GM23248 (cell line): ENCODE results near the gene DPH1. TPM values are rescaled to one million over a fixed set of nuclear protein-coding genes. Genes with fewer than 3 reads are reported as not detected.

Experiments
- DNase-seq: peaks from one replicate; pipeline ENCODE4 v3.0.0-alpha.2; 2015
- H2AFZ ChIP-seq: fragments of 200-600 bp; sonication (generic); 2 replicates; pipeline ENCODE4 v1.6.1; 2016; ENCODE audit warnings: antibody characterized with exemption
- H3F3A ChIP-seq: fragments of 200-600 bp; sonication (generic); 2 replicates; pipeline ENCODE4 v1.6.1; 2016; ENCODE audit warnings: mild to moderate bottlenecking, antibody characterized with exemption, mixed run types; ENCODE audit not compliant: insufficient read depth
- H3K27ac ChIP-seq: fragments of 200-600 bp; sonication (generic); 2 replicates; pipeline ENCODE4 v1.5.1; 2016; ENCODE audit warnings: mild to moderate bottlenecking
- H3K27me3 ChIP-seq: fragments of 200-600 bp; sonication (generic); replicated peaks from 2 replicates; pipeline ENCODE4 v1.6.1; 2016; ENCODE audit warnings: mild to moderate bottlenecking; ENCODE audit not compliant: insufficient read depth
- H3K36me3 ChIP-seq: fragments of 200-600 bp; sonication (generic); 2 replicates; pipeline ENCODE4 v1.6.1; 2016; ENCODE audit warnings: low read depth, mild to moderate bottlenecking
- H3K4me1 ChIP-seq: fragments of 200-600 bp; sonication (generic); 2 replicates; pipeline ENCODE4 v1.6.1; 2016; ENCODE audit warnings: mild to moderate bottlenecking; ENCODE audit not compliant: insufficient read depth
- H3K4me2 ChIP-seq: fragments of 200-600 bp; sonication (generic); one replicate; pipeline ENCODE4 v1.6.1; 2016; ENCODE audit warnings: mild to moderate bottlenecking; ENCODE audit not compliant: unreplicated experiment
- H3K4me3 ChIP-seq: fragments of 200-600 bp; sonication (generic); 2 replicates; pipeline ENCODE4 v1.5.1; 2016; ENCODE audit warnings: mild to moderate bottlenecking
- H3K79me2 ChIP-seq: fragments of 200-600 bp; sonication (generic); 2 replicates; pipeline ENCODE4 v1.6.1; 2016; ENCODE audit warnings: mild to moderate bottlenecking; ENCODE audit not compliant: insufficient read depth
- H3K9ac ChIP-seq: fragments of 200-600 bp; sonication (generic); 2 replicates; pipeline ENCODE4 v1.6.1; 2016; ENCODE audit warnings: mild to moderate bottlenecking
- H3K9me2 ChIP-seq: fragments of 200-600 bp; sonication (generic); 2 replicates; pipeline ENCODE4 v1.6.1; 2016; ENCODE audit warnings: mixed run types, mild to moderate bottlenecking, moderate library complexity; ENCODE audit not compliant: insufficient read depth
- H3K9me3 ChIP-seq: fragments of 200-600 bp; sonication (generic); one replicate; pipeline ENCODE4 v1.6.1; 2017; ENCODE audit warnings: low read depth
- H4K20me1 ChIP-seq: fragments of 200-600 bp; sonication (generic); 2 replicates; pipeline ENCODE4 v1.6.0; 2016; ENCODE audit not compliant: insufficient read depth
- EZH2 ChIP-seq: fragments of 200-600 bp; sonication (generic); IDR thresholded peaks from 2 replicates; pipeline ENCODE4 v1.6.1; 2018; ENCODE audit warnings: antibody characterized with exemption, mild to moderate bottlenecking; ENCODE audit not compliant: insufficient read depth, poor library complexity, severe bottlenecking
- WGBS, 2 experiments: methylation state at CpG; one replicate each; pipeline ENCODE4 v1.1.6; 2015 to 2017; ENCODE audit warnings: low lambda C conversion rate in 2 of 2, low coverage in 1 of 2; ENCODE audit errors: missing lambda C conversion rate in 2 of 2; 5-methylcytosine and 5-hydroxymethylcytosine counted together
- in situ Hi-C: fragments of 300-500 bp; cut with MboI; formaldehyde crosslinking; loops from 2 replicates; pipeline ENCODE4 v1.15.0; 2020
- microRNA counts: library from miRNA; unstranded; fragments of <30 nt; microRNA quantifications from one replicate; lab custom pipeline; 2016
- microRNA-seq: library from miRNA; unstranded; fragments of <30 nt; microRNA quantifications from one replicate; pipeline ENCODE4, GENCODE V29; 2016; ENCODE audit warnings: borderline number of aligned reads
- polyA plus RNA-seq: library from polyadenylated mRNA; unstranded; fragments of >200 nt; fragmentation: Nextera tagmentation; extraction: Ambion mirVana; gene quantifications from 2 replicates; pipeline ENCODE4 v1.2.1, GENCODE V29; 2016
- small RNA-seq: library from RNA; depleted of rRNA; stranded (forward); fragments of <200 nt; gene quantifications from one replicate; pipeline ENCODE3, GENCODE V24; 2014; ENCODE audit warnings: low read depth, low replicate concordance
- total RNA-seq: library from RNA; depleted of rRNA; stranded (reverse); fragments of >200 nt; shearing (Covaris generic); gene quantifications from 2 replicates; pipeline ENCODE4 v1.2.3, GENCODE V29; 2014; rRNA removed

Gene DPH1
- total and polyA plus RNA-seq, 2 experiments from 2014 or later = 41.2 to 58.1 TPM

DNA sequence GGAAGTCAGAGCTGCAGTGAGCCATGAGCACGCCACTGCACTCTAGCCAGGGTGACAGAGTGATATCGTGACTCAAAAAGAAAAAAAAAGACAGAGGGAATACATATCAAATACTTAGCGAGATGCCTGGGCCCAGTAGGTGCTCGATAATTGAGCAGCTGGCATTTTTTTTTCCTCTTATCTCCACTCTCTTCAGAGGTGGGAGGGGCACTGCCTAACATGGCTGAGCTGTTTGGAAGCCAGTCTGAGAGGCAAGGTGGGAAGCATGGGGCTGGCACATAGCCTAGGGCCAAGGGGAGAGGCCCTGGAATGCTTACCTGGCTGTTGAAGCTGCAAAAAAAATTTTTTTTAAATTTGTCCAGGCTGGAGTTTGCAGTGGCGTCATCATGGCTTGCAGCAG, 63.4 kb downstream of the DPH1 start:
- peaks cover 32% of the 10 kb centered on the region for H3F3A ChIP-seq
- no peaks in the 10 kb centered on the region for H3K27me3 ChIP-seq
- in situ Hi-C loops = no loop called here
- no peak overlapping the region for H3K4me2 ChIP-seq
- no peaks in the 10 kb centered on the region for H3K9me3 ChIP-seq
- no peaks in the 10 kb centered on the region for H3K36me3 ChIP-seq
- no peak for DNase-seq
- no peak overlapping the region for H3K27ac ChIP-seq
- no peak for TF ChIP-seq EZH2
- no peaks in the 10 kb centered on the region for H3K9me2 ChIP-seq
- no peak overlapping the region for H3K4me3 ChIP-seq
- 88 to 93% methylated on average over 5 of the region's 5 CpGs for WGBS, 2 experiments
- no peaks in the 10 kb centered on the region for H4K20me1 ChIP-seq
- peaks cover 17% of the 10 kb centered on the region; the same call in 1 of the 2 replicates for H3K79me2 ChIP-seq
- no peak overlapping the region for H3K9ac ChIP-seq
- peaks cover 22% of the 10 kb centered on the region for H3K4me1 ChIP-seq
- H2AFZ ChIP-seq = no peak overlapping the region

MicroRNA genes within 50 kb of the gene (microRNA counts, 767-probe panel; counts per million panel counts)
- microRNA hsa-miR-132-3p (lab: Ali Mortazavi, UCI) = 7,080 counts per million, percentile 94 among the panel's probes with 10 or more counts
- microRNA hsa-miR-212-3p (lab: Ali Mortazavi, UCI) = 447 counts per million, percentile 86 among the panel's probes with 10 or more counts

Small RNAs within 50 kb of the gene (microRNA-seq; reads per million reads assigned to microRNA genes)
- gene MIR132 (2,168 reads per million, percentile 83 among the genes with 10 or more reads in this experiment), gene MIR212 (80.3 reads per million, percentile 47 among the genes with 10 or more reads in this experiment)

Small RNAs within 50 kb of the gene (small RNA-seq; reads per million reads assigned to genes)
- gene AC090617.9 (not detected), gene MIR132 (1.2 reads per million, percentile 51 among the genes with 10 or more reads in this experiment), gene MIR212 (0.62 reads per million, percentile 11 among the genes with 10 or more reads in this experiment), gene OVCA2 (not detected)

Other genes starting within 250 kb of the DPH1 start
- 3.6 and 14.5 TPM in 2 replicates for gene SMYD4, start 200.3 kb upstream of the DPH1 start, total RNA-seq
- 5.3 and 7.5 TPM in 2 replicates for gene SMYD4, start 200.3 kb upstream of the DPH1 start, polyA plus RNA-seq
- gene RPA1, start 200.1 kb upstream of the DPH1 start, total RNA-seq = 16.4 and 17.3 TPM in 2 replicates
- gene RPA1, start 200.1 kb upstream of the DPH1 start, polyA plus RNA-seq = 37.1 and 45.9 TPM in 2 replicates
- gene RTN4RL1, start 4.8 kb upstream of the DPH1 start, total RNA-seq = 0.22 TPM in 1 of 2 replicates, not detected in the other
- gene RTN4RL1, start 4.8 kb upstream of the DPH1 start, polyA plus RNA-seq = not detected in 2 replicates
- 67.3 and 92.0 TPM in 2 replicates for gene OVCA2, start 11.9 kb downstream of the DPH1 start, total RNA-seq
- 63.5 and 66.1 TPM in 2 replicates for gene OVCA2, start 11.9 kb downstream of the DPH1 start, polyA plus RNA-seq
- 35.0 and 59.8 TPM in 2 replicates for gene HIC1, start 24.9 kb downstream of the DPH1 start, total RNA-seq
- gene HIC1, start 24.9 kb downstream of the DPH1 start, polyA plus RNA-seq = 1.6 TPM in 2 replicates